Osteoblast (primary cell): Measurements from ENCODE around the gene ATP11A. TPM values are rescaled to one million over a fixed set of nuclear protein-coding genes. Genes with fewer than 3 reads are reported as not detected.

Experiments used
- DNase-seq: peaks from one replicate; pipeline ENCODE4 v3.0.0; 2011; ENCODE audit warnings: low spot score, mixed read lengths; ENCODE audit not compliant: insufficient read length; ENCODE audit errors: missing footprints
- H2AFZ ChIP-seq: 2 replicates; pipeline ENCODE4 v1.6.0; 2011; ENCODE audit warnings: mild to moderate bottlenecking, low read length
- H3K27ac ChIP-seq: 2 replicates; pipeline ENCODE4 v1.5.1; 2011; ENCODE audit warnings: mild to moderate bottlenecking, low read depth, low read length, moderate library complexity
- H3K27me3 ChIP-seq: 2 replicates; pipeline ENCODE4 v1.6.0; 2012; ENCODE audit warnings: mild to moderate bottlenecking, control low read depth, inconsistent platforms, low read length, moderate library complexity; ENCODE audit not compliant: insufficient read depth
- H3K36me3 ChIP-seq: 2 replicates; pipeline ENCODE4 v1.5.1; 2011; ENCODE audit warnings: mild to moderate bottlenecking, low read length, control low read depth, moderate library complexity; ENCODE audit not compliant: insufficient read depth
- H3K4me1 ChIP-seq: 2 replicates; pipeline ENCODE4 v1.5.1; 2011; ENCODE audit warnings: mild to moderate bottlenecking, low read length, control low read depth, moderate library complexity; ENCODE audit not compliant: insufficient read depth
- H3K4me2 ChIP-seq: 2 replicates; pipeline ENCODE4 v1.6.0; 2011; ENCODE audit warnings: mild to moderate bottlenecking, low read length; ENCODE audit not compliant: insufficient read depth
- H3K4me3 ChIP-seq: fragments of 200-600 bp; sonication (generic); 3 replicates; pipeline ENCODE4 v1.5.1; 2012; ENCODE audit warnings: mild to moderate bottlenecking, low read length, inconsistent platforms; ENCODE audit not compliant: insufficient read depth
- H3K79me2 ChIP-seq: 2 replicates; pipeline ENCODE4 v1.6.0; 2012; ENCODE audit warnings: mild to moderate bottlenecking, low read length, control low read depth, inconsistent platforms; ENCODE audit not compliant: insufficient read depth
- H3K9me3 ChIP-seq: 2 replicates; pipeline ENCODE4 v1.5.1; 2011; ENCODE audit warnings: low read depth, low read length, control low read depth
- H4K20me1 ChIP-seq: 2 replicates; pipeline ENCODE4 v1.6.0; 2012; ENCODE audit warnings: mild to moderate bottlenecking, low read length, control low read depth; ENCODE audit not compliant: insufficient read depth
- CTCF ChIP-seq: IDR thresholded peaks from 2 replicates; pipeline ENCODE4 v1.5.1; 2011; ENCODE audit warnings: mild to moderate bottlenecking, low read depth, low read length, moderate library complexity; ENCODE audit errors: extremely low read depth
- total RNA-seq: library from RNA; depleted of rRNA; stranded (reverse); fragments of >200 nt; gene quantifications from 2 replicates; pipeline ENCODE4 v1.2.3, GENCODE V29; 2012

ATP11A gene
- total RNA-seq, 1 donor: 7.6 TPM

DNA sequence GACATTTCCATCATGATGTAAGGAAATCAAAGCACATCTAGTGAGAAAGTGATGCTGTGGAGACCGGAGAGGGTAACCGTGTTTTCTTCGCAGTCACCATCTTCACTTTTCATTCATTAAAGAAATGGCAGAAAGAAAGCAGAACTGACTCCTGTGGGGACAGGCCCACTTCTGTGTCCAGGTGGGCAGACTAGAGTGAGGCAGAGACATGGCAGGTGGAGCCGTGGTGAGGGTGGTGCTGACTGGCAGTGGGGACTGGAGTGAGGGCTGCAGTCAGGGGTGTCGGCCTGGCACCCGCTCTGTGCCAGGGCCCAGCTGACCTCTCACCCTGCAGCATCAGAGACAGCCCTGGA, 207.7 kb downstream of the ATP11A start:
- Histone ChIP-seq H3K4me2 (no peak overlapping the region), H3K36me3 (no peaks in the 10 kb centered on the region), H3K4me1 (no peaks in the 10 kb centered on the region), H2AFZ (no peak overlapping the region), H3K27me3 (peaks cover 68% of the 10 kb centered on the region), H3K79me2 (no peaks in the 10 kb centered on the region), H3K9me3 (no peaks in the 10 kb centered on the region), H4K20me1 (no peaks in the 10 kb centered on the region), H3K27ac (no peak overlapping the region), H3K4me3 (no peak overlapping the region)
- TF ChIP-seq CTCF: no peak
- DNase-seq: peak; percentile 76

DNA sequence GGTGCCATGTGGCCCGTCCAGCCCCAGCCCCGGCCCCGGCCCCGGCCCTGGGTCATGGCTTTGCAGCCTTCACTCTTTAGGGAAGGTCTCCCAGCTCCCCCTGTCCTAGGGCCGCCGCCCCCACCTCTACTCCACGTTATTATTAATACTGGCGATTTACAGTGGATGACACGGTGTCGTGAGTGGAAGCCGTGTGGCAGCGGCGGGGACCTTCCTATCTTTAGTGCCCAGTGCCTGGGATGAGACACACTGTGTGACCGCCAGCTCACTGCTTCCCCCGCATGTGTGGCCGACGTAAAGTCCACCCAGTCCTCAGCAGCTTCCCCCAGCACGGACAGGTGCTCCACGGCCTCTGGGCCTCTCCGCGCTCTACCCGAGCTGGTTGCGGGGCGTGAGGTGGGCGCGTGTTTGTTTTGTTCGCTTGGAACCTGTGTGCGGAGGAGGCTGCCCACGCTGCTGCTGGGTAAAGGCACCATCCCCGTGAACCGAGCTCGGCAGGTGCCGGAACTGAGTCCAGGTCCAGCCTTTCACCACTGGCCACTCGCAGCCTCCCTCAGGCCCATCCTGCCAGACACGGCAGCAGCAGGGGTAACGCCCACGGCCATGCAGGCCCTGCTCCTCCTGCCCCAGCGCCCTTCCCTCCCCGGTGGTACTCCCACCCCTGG, 208.2 kb downstream of the ATP11A start:
- H3K9me3 ChIP-seq: no peaks in the 10 kb centered on the region
- no peak overlapping the region for H3K27ac ChIP-seq
- H3K79me2 ChIP-seq: no peaks in the 10 kb centered on the region
- DNase-seq: peak; percentile 87
- no peak for TF ChIP-seq CTCF
- peaks cover 68% of the 10 kb centered on the region for H3K27me3 ChIP-seq
- no peaks in the 10 kb centered on the region for H3K36me3 ChIP-seq
- H2AFZ ChIP-seq: no peak overlapping the region
- H4K20me1 ChIP-seq: no peaks in the 10 kb centered on the region
- H3K4me3 ChIP-seq: no peak overlapping the region
- H3K4me1 ChIP-seq: no peaks in the 10 kb centered on the region
- H3K4me2 ChIP-seq: no peak overlapping the region

GRCh38 chr13:112898621-112899280, 208.9 kb downstream of the ATP11A start:
- Histone ChIP-seq H3K4me1 (no peaks in the 10 kb centered on the region), H3K79me2 (no peaks in the 10 kb centered on the region), H4K20me1 (no peaks in the 10 kb centered on the region), H3K9me3 (no peaks in the 10 kb centered on the region), H3K36me3 (no peaks in the 10 kb centered on the region), H3K27me3 (peaks cover 63% of the 10 kb centered on the region), H3K27ac (no peak overlapping the region), H2AFZ (no peak overlapping the region), H3K4me3 (no peak overlapping the region), H3K4me2 (no peak overlapping the region)
- DNase-seq: peak; percentile 13
- no peak for TF ChIP-seq CTCF
